ENCODE data around the gene FARS2.

Gene FARS2

DNA sequence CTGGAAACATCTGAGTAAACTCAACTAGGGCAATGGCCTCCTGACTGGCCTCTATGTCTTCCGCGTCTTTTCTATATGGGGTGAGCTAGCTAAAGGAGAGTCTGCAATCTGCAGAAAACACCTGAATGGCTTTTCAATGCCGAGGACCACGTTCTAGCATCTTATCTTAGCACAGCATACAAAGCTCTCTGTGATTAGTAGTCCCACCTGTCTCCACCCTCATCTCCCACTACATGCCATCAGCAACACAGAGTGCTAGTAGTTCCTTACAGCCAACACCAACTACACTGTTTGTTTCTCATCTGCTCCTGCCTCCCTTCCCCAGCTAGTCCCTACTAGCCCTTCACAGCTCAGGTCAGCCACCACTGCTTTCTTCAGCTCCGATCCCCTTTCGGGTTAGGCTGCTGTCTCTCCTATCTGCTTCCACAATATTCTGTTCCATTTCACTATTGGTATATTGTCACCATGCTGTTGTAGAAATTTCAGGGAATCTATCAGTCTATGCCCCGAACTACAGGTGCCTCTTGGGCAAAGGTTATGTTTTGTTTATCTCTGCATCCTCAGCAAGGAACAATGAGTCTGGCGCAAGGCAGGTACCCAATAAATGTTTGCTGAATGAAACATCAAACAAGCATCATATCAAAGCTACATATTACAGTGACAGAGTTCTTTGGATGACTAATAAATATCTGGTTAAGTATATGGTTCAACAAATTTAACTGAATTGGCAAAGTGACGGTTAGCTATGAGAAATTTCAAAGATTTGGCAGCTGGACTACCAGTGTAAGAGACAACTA lies 12.8 kb upstream of the FARS2 start:
- no peak for DNase-seq (ENCODE audit: low read depth in 2 of 3, low spot score in 2 of 3)

GRCh38 chr6:5249451-5250122 lies 11.7 kb upstream of the FARS2 start:
- no peak for DNase-seq (ENCODE audit: low read depth in 2 of 3, low spot score in 2 of 3)

DNA sequence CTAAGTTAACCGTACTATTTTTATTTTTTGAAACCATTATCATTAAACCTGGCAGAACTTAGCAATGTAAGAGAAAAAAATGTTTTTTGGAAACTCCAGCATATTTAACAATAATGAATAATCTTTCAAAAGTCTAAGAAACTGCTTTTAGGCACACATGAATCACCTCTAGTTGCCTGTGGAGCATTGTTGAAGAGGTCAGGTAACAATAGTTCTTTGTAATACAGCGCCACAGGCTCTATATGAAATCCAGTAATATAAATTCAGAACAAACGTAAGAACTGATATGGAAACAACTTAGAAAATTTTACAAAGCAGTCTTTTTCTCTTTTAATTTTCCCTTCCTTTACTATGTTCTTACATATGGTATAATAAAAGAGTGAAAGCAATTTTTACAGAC lies 10.9 kb upstream of the FARS2 start:
- no peak for DNase-seq (ENCODE audit: low read depth in 2 of 3, low spot score in 2 of 3)

DNA sequence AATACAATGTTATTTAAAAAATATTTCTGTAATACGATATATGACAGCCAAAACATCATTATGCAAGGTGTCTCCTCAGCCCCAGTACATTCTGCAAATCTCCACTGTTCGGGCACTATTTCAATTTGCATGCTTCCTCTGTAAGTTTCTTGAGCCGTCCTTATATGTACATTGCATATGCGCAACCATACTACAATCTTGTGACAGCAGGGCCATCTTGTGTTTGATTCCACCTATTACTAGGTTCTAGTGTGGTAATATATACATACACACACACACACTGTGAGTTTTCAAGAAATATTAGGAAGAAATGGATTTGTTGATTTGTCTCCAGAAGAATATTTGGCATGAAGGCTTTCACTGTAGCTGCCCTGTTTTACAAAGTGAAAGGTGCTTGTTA lies 10.4 kb upstream of the FARS2 start:
- DNase-seq (ENCODE audit: low read depth in 2 of 3, low spot score in 2 of 3) = no peak

DNA sequence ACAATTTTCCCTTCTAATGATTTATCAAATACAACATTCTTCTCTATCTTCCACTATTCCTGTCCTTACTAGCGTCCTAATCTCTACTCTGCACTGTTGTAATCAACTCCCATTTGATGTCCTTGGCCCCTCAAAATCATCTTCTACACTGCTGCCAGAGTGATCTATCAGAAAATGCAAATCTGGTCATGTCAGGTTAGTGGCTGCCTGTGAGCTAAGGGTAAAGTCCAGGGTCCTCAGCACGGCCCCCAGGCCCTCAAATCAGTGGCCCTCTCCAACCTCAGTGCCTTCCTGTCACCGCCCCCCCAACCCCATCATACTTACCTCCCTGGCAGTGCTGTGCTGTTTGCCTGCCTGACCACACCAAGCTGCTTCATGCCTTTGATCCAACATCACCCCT lies 4.4 kb upstream of the FARS2 start:
- DNase-seq (ENCODE audit: low read depth in 2 of 3, low spot score in 2 of 3) = no peak

DNA sequence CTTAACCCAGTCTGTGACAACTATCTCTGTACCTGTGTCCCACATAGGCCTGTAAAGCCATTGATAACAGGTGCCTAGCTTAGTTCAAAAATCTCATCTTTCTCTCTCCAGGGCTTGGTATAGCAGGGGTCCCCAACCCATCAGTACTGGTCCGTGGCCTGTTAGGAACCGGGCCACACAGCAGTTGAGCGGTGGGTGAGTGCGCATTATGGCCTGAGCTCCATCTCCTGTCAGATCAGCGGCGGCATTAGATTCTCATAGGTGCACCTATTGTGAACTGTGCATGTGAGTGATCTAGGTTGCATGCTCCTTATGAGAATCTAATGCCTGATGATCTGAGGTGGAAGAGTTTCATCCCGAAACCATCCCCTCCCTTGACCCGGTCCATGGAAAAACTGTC lies 3.9 kb upstream of the FARS2 start:
- DNase-seq (ENCODE audit: low read depth in 2 of 3, low spot score in 2 of 3) = no peak

GRCh38 chr6:5259428-5259827 lies 1.9 kb upstream of the FARS2 start:
- DNase-seq (ENCODE audit: low read depth in 2 of 3, low spot score in 2 of 3) = no peak

DNA sequence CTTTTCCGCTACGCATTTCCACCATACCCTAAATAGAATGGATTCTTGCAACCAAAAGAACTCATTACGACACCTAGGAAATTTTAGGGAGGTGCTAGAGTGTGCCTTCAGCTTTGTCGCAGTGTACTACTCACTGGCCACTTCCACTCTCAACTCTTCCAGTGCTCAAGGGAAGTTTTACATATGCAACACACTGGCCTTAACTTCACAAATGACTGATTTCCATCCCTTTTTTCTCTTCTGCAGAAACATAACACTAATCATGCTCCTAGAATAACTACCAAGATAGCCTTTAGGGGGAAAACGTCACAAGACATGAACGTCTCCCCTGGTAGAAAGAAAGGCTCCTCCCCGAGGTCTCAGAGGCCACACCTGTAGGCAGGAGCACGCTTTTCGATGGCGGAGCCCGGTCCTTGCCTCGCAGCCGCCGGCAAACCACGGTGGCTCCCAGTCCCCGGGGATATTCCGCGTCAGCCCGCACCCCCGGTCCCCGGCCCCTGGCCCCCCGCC lies 1.1 kb upstream of the FARS2 start:
- peak; percentile 42 to 50 (median 49) for DNase-seq (ENCODE audit: low read depth in 2 of 3, low spot score in 2 of 3)

DNA sequence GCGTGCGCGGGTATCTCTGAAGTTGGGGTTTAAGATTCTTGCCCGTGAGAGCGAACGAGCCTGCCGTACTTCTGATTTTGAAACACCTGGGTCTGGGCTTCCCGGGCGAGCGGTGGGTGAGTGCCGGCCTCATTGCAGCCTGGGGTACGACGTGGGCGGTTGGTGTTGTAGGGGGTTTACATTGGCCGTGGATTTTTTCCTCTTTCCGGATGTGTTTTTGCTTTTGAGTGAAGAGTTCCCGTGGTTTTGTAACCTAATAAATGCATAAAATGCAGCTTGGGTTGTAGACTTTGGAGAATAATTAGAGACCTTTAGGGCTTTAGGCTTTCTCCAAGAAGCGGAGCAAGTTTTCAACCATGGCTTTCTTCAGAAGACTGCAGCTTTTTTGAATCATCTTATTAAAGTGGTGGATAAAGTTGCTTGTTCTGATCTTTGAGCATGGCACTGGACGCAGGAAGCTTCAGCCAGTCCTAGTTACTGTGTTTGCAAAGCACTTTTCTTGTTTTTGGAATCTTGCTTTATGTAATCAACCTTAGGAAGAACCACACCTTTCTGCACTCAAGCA lies 314 bp downstream of the FARS2 start:
- DNase-seq (ENCODE audit: low read depth in 2 of 3, low spot score in 2 of 3) = no peak

GRCh38 chr6:5266423-5266822 lies 5.1 kb downstream of the FARS2 start:
- no peak for DNase-seq (ENCODE audit: low read depth in 2 of 3, low spot score in 2 of 3)

- no peak for DNase-seq (ENCODE audit: low read depth in 2 of 3, low spot score in 2 of 3)
These were observed 8.9 kb downstream of the FARS2 start for GRCh38 chr6:5270093-5270680.

- no peak for DNase-seq (ENCODE audit: low read depth in 2 of 3, low spot score in 2 of 3)
These were observed 10.6 kb downstream of the FARS2 start for GRCh38 chr6:5271926-5272325.

DNA sequence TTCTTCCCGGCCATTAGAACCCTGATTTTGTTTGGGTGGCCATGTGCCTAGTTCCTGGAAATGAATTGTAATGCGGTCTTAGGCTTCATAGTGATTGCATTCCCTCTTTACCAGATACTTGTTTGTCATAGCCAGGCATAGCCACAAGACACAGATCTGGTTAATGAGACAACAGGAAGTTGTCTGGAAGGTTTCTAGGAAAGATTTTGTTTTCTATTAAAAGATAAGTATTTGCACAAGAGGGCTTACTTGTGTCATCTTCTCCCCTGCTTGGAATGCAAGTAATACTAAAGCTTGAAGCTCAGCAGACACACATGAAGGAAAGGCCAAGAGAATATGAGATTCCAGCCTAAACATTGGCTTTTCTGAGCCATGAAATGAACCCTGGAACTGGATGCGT lies 12.9 kb downstream of the FARS2 start:
- no peak for DNase-seq (ENCODE audit: low read depth in 2 of 3, low spot score in 2 of 3)

- no peak for DNase-seq (ENCODE audit: low read depth in 2 of 3, low spot score in 2 of 3)
These were observed 14.2 kb downstream of the FARS2 start for GRCh38 chr6:5275497-5275896.

DNA sequence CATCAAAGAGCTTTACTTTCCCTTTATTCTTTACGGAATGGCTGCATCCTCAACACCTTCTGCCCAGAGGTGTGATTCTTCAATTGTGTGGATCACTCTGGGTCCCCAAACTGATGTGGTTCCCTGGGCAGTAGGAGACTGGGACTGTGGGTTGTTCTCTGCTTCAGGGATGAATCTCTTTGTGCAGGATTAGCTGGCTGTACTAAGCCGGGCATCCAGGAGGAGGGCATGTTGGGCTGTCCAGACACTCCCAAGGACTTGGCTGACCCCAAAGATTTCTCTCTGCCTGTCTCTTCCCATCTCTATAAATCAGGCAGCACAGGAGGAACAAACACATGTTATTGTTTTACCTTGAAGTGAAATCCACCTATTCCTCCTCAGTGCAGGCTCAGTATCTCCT lies 15.3 kb downstream of the FARS2 start:
- no peak for DNase-seq (ENCODE audit: low read depth in 2 of 3, low spot score in 2 of 3)

- no peak for DNase-seq (ENCODE audit: low read depth in 2 of 3, low spot score in 2 of 3)
These were observed 16.3 kb downstream of the FARS2 start for GRCh38 chr6:5277589-5277988.

GRCh38 chr6:5278047-5278446 lies 16.7 kb downstream of the FARS2 start:
- DNase-seq (ENCODE audit: low read depth in 2 of 3, low spot score in 2 of 3) = no peak

DNA sequence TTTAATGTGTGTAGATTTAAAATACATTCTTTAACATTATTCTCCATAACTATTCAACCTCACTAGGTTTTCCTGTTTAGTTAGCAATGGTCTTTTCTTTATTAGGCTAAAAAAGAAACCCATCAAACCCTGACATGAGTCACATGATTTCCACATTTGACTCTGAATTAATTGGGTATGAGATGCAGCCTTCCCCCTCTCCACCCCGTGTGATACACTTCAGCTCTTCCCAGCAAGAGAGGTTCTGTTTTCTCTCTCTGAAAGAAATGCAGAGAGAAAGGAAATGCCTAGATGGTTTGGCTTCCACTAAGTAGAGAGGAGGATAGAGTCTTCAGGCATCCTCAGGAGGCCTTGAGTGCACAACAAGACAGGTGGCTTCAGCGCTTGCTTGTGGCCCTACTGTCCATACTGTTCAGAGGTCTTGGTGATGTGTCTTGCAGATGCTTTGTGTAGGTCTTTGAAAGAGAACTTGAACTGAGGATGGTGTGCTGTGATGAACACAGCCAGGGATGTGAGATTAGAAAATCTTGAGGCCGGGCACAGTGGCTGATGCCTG lies 17.3 kb downstream of the FARS2 start:
- no peak for DNase-seq (ENCODE audit: low read depth in 2 of 3, low spot score in 2 of 3)

- no peak for DNase-seq (ENCODE audit: low read depth in 2 of 3, low spot score in 2 of 3)
These were observed 18.6 kb downstream of the FARS2 start for GRCh38 chr6:5279891-5280338.

DNA sequence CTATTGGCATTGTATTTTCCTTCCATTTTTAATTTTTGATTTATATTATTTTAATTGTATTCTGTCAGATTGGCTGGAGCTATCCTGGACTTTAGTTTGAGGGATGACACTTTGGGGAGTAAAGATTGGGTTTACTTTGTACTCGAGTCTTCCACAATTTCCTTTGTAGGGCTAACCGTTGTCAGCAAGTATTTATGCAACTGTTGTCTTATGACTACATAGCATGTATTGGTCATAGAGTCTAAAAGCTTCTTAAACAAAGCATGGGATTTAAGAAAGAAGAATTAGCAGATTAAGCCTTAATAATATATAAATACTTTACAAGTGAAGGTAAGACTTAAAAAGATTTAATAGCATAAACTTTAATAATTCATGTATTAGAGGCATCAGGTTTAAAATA lies 19.6 kb downstream of the FARS2 start:
- DNase-seq (ENCODE audit: low read depth in 2 of 3, low spot score in 2 of 3) = no peak

- no peak for DNase-seq (ENCODE audit: low read depth in 2 of 3, low spot score in 2 of 3)
These were observed 20.9 kb downstream of the FARS2 start for GRCh38 chr6:5282191-5282623.

All from activated CD8-positive, alpha-beta memory T cell treated with anti-CD3 and anti-CD28 coated beads for 48 hours (primary cell).